ENCODE measurements around the gene OR6C70.

OR6C70 gene

DNA sequence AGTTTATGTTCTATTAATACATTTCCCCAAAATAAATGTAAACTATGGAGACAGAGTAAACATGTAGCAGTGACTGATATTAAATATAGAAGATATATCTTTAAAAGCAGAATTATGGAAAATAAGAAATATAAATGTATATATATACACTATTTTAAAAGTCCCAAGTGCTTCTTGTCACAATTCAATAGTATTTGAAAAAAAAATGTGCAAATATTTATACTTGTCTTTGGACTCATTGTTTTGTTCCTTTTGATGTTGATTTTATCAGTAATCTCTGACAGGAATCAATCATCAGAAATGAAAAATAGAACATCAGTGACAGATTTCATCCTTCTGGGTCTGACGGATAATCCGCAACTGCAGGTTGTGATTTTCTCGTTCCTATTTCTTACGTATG, 44.0 kb downstream of the OR6C70 start, which contains the start of gene OR6C76:
Gene OR6C76 (plus strand): TSS at position 301 of the 400 bp plus-strand sequence. CDS start 0 bp downstream, at position 301.
- DNase-seq = no peak
- TF ChIP-seq, protein P1, sequence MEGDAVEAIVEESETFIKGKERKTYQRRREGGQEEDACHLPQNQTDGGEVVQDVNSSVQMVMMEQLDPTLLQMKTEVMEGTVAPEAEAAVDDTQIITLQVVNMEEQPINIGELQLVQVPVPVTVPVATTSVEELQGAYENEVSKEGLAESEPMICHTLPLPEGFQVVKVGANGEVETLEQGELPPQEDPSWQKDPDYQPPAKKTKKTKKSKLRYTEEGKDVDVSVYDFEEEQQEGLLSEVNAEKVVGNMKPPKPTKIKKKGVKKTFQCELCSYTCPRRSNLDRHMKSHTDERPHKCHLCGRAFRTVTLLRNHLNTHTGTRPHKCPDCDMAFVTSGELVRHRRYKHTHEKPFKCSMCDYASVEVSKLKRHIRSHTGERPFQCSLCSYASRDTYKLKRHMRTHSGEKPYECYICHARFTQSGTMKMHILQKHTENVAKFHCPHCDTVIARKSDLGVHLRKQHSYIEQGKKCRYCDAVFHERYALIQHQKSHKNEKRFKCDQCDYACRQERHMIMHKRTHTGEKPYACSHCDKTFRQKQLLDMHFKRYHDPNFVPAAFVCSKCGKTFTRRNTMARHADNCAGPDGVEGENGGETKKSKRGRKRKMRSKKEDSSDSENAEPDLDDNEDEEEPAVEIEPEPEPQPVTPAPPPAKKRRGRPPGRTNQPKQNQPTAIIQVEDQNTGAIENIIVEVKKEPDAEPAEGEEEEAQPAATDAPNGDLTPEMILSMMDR (IDR thresholded peaks at IDR 0.05) = no peak
- H3K4me3 Mint-ChIP-seq = no peak within 1 kb of the TSS
- no peaks in the 10 kb centered on the region for H3K36me3 Mint-ChIP-seq (ENCODE audit: low read depth)
- H3K27me3 Mint-ChIP-seq (ENCODE audit: low read depth, poor library complexity) = no peaks in the 10 kb centered on the region
- H3K27ac Mint-ChIP-seq = no peak within 1 kb of the TSS
- no peaks in the 10 kb centered on the region for H3K9me3 Mint-ChIP-seq
- H3K4me1 Mint-ChIP-seq = no peaks in the 10 kb centered on the region

DNA sequence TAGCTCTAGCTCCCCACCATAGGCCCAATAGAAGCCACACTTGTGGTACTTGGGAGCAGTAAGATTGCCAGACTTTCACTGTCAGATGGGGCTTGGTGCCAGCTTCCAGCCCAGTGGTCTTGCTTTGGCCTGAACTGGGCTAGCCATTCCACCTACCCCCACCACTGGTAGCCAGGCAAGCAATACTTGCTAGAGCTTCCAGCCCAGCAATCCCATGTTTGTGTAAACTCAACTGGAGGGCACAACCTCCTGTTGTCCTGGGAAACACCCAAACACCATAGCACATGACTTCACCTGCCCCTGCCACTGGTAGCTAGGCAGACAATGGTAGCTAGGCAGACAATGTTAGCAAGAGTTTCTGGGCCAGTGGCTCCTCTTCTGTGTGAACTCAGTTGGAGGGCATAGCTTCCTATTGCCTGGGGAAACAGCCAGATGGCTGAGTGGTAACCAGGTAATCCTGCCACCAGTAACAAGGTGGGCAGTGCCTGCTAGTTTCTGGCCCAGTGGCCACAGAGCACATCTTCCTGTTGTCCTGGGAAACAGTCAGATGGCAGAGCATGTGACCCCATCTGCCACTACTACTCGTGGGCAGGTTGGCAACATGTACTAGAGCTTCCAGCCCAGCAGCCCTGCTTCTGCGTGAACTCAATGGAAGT, 49.5 kb downstream of the OR6C70 start:
- no peak overlapping the region for H3K27ac Mint-ChIP-seq
- DNase-seq = no peak
- TF ChIP-seq, protein P1 (IDR thresholded peaks at IDR 0.05) = no peak
- no peak overlapping the region for H3K4me3 Mint-ChIP-seq
- H3K27me3 Mint-ChIP-seq (ENCODE audit: low read depth, poor library complexity) = no peaks in the 10 kb centered on the region
- no peaks in the 10 kb centered on the region for H3K4me1 Mint-ChIP-seq
- H3K9me3 Mint-ChIP-seq = peaks cover 20% of the 10 kb centered on the region
- peaks cover 12% of the 10 kb centered on the region for H3K36me3 Mint-ChIP-seq (ENCODE audit: low read depth)
